Superior temporal gyrus (tissue), 1 donor: Measurements from ENCODE around the gene AHNAK.
A peak's percentile ranks its signal among the peaks of the same experiment; 100 is the strongest.
"Not testable (repeated sequence)": the region's sequence is repeated elsewhere in the genome, so short reads cannot be mapped to it uniquely, and the experiment has no call there.

Experiments used
- DNase-seq: peaks from one replicate; pipeline ENCODE4 v3.0.0-alpha.2; 2016; ENCODE audit errors: extremely low spot score

The AHNAK gene

DNA sequence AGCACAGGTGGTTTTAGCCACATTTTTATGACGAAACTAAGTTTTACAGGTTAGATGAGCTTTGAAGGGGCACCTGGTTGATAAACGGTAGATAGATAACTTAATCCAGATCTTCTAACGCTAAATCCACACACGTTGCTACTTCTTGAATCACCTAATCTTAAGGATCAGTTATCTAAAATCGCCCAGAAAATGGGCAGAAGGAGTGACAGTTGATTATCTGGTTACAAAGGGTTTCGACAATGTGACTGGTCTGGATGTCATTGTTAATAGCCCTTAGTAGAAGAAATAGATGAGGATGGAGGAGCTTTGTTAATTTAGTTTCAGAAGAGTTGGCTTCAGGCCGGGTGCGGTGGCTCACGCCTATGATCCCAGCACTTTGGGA lies 84.1 kb downstream of the AHNAK start:
- no peak for DNase-seq

DNA sequence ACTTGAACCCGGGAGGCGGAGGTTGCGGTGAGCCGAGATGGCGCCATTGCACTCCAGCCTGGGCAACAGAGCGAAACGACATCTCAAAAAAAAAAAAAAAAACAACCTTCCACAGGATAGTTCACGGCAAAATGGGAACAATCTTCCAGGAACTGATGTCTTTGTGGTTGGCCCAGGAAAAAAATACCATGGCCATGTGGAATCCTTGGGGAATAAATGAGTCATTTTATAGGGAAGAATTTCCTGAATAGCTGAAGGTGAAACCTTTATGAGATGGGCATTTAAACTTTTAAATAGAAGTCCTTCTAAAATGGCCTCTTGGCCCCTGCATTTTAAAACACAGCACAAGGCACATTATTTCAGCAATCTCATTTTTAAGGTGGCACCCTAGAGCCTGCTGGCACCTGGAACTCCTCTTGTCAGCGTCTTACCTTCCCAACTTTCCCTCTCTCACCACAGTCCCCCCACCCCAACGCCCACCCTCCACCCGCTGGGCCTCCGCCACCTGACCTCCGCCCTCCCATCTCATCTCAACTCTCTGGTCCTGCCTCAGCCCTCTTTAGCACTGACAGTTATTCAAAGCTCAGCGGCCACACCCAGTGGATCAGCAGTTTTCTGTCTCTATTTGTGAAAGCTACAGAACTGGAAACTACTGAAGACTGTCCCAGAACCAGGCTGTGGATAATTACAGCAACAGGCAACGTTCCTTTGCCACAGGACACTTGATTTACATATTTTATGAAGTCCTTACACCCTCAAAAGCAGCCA lies 84.7 kb downstream of the AHNAK start:
- DNase-seq = no peak

DNA sequence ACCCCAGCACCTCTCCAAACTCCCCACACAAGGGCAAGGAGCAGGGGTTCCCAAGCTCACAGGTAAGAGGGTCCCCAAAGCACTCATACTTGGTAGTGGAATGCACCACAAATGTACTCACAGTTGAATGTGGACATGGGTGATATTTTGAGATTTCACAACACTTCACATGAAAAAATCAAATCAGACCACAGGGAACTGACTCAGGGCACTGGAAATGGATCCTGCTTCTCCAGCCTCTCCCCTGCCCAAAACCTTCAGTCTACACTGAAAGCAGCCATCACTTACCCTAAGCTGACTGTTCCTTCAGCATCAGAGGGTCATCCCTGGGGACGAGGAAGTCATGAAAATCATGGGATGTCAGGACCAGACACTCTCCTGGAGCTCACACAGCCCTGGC lies 87.5 kb downstream of the AHNAK start:
- no peak for DNase-seq

DNA sequence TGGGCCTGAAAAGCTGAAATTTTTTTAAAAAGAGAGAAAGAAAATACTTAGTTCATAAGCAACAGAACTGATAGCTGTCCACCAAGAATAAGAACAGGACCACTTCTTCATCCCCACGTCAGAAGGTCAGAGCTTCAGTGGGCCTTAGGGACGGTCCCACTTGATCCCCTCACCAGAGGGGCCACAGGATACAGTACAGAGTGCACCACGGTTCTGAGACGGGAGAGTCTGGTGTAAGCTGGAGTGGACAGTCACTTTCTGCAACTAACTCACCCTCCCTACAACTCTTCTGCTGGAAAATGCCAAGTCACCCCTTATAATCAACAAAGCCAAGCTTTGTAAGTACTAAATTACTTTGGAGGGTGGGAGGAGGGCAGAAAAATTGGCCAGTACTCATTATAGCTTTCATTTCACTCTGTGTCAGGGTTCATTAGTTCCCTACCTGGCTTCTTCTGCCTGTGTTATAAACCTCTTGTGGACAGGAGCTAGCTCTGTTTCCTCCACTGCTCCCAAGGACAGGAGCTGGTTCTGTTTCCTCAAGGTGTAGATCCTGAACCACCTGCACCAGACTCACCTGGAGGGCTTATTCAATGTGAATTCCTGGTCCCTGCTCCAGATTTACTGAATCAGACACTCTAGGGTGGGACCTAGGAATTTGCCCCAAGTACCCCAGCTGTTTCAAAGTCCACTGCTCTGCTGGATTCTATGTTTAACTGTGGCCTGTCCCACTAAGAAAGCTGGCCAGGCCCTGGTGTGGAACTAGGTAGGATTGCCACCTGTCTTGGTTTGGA lies 88.2 kb downstream of the AHNAK start:
- DNase-seq = no peak

DNA sequence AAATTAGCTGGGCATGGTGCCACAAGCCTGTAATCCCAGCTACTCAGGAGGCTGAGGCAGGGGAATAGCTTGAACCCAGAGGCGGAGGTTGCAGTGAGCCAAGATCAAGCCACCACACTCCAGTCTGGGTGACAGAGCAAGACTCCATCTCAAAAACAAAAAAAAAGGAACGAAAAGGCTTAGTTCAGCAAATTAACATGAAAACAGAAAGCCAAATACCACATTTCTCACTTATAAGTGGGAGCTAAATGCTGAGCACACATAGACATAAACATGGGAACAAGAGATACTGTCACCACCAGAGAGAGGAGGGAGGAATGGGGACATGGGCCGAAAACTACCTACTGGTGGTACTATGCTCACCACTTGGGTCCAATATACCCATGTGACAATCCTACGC lies 89.1 kb downstream of the AHNAK start:
- DNase-seq = no peak

DNA sequence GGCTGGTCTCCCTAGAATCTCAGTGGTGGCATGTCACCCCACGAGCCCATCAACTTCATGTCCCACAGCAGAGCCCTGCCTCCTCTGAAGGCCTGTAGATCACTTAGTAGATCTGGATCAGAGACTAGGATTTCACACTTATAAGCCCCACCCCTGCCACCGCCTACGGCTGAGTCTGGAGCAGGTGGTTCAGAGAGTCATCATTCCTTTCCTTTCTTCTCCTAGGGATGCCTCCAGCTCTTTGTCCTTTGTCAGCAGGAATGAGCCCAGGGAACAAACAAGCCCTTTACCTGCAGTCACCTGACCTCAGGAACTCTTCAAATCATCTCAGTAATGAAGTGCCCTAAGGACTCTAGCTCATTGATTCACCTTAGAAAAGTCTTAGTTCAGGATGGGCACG lies 90.0 kb downstream of the AHNAK start:
- no peak for DNase-seq

DNA sequence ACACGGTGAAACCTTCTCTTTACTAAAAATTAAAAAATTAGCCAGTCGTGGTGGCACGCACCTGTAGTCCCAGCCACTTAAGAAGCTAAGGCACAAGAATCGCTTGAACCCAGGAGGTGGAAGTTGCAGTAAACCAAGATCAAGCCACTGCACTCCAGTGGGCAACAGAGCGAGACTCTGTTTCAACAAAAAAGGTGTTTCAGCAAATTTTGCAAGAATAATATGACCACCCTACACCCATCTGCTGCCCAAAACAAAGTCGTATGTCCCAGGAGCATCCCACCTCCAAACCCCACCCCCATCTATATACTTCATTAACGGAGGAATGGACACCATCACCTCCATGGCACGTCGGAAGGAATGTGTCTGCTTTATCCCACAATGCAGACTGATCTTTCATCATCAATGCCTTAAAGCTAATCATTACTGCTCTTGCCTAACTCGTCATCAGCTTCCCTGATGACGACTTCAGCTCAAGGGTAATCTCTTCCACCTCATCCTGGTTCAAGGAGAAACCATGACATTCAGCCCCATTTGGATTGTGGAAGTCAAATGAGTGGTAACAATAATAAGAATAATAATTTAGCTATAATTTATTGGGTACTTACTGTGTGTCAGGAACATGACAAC lies 93.7 kb downstream of the AHNAK start:
- DNase-seq = no peak

DNA sequence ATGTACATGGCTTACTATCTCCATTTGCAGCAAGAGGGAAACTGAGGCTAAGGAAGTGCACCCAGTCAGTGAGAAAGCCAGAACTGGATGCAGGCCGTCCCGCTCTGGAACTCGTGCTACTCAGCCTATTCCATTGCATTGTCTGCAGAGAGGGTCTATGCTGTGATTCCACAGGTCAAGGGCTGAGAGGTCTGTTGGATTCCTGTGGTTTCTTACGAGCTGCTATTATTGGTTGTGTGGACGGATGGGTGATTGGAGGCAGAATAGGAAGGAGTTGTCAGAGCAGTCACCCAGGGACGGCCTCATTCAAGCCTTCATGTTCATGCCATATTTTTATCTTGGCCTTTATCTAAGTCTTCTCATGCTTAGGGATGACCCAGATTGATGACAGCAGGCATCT lies 94.3 kb downstream of the AHNAK start:
- no peak for DNase-seq

DNA sequence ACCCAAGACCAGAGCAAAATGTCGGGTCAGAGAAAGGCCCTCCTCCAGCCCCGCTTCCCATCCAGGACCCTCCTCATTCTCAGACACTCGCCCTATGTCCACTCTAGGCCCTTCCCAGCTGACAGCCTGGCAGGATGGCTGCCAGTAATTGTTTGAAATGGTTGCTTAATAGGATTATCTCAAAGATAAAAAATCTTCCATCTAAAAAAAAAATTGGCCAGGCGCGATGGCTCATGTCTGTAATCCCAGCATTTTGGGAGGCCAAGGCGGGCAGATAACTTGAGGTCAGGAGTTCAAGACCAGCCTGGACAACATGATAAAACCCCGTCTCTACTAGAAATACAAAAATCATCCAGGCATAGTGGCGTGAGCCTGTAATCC lies 95.4 kb downstream of the AHNAK start:
- no peak for DNase-seq

DNA sequence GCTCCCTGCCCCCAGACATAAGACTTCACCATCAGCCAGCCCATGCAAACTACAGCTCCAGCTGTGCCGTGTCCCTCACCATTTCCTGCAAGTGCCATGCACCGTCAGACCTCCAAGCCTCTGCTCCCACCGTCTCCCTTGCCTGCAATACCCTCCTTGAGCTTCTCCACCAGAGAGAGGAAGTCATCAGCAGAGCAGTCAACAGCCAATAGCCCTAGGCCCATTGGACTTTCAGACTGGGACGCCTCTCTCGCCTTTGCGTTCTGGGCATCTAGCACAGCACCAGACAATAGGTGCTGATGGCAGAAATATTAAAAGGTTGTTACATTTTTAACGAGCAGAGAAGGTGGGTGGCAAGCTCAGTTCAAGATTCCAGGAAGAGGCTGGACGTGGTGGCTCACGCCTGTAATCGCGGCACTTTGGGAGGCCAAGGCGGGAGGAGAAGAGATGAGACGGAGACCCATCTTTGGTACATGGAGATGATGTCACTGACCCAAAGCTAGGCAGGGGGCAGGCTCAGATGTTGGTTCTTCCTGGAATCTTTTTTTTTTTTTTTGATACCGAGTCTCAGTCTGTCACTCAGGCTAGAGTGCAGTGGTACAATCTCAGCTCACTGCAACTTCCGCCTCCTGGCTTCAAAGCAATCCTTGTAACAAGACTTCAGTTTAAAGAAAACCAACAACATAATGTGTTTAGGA lies 95.9 kb downstream of the AHNAK start:
- no peak for DNase-seq

DNA sequence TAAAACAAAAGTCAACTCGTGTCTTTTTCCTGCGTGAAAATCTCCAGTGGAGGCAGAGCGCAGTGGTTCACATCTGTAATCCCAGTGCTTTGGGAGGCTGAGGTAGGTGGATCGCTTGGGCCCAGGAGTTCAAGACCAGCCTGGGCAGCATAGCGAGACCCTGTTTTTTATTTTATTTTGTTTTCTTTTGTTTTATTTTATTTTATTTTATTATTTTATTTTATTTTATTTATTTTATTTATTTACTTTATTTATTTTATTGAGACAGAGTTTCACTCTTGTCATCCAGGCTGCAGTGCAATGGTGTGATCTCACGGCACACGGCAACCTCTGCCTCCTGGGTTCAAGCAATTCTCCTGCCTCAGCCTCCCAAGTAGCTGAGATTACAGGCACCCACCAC lies 96.7 kb downstream of the AHNAK start:
- not testable (repeated sequence) for DNase-seq

DNA sequence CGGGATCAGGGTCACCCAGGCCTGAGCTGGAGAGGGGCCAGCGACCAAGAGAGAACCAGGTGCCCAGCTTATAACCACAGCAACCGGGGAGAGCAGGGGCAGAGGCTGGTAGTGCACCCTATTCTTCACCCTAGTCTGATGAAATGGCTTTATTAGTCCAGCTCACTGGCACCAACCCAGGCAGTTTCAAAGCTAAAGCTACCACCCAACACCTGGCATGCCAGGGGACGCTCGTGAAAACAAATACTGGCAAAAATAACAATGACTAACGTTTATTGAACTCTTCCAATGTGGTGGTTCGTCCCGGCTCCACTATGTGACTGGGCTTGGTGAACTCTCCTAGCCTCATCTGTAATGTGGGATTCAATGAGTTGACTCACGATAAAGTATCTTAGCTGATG lies 97.2 kb downstream of the AHNAK start:
- no peak for DNase-seq

DNA sequence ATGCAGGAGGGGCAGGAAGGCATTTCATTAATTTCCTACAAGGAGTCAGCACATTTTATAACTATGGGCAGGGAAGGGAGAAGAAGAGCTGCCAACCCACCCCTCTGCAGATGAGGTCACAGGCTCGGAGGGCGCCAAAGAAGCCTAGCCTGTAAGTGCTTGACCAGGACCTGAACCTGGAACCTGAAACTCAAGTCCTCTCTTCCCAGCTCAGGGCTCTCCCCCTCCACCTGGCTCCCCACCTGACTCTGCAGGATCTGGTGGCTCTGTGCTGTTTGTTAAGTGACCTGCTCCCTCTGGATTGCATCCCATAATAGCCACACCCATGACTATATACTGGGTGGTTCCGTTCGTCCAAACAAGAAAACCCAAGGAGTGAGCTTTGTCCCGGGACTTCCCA lies 100.5 kb downstream of the AHNAK start:
- no peak for DNase-seq

DNA sequence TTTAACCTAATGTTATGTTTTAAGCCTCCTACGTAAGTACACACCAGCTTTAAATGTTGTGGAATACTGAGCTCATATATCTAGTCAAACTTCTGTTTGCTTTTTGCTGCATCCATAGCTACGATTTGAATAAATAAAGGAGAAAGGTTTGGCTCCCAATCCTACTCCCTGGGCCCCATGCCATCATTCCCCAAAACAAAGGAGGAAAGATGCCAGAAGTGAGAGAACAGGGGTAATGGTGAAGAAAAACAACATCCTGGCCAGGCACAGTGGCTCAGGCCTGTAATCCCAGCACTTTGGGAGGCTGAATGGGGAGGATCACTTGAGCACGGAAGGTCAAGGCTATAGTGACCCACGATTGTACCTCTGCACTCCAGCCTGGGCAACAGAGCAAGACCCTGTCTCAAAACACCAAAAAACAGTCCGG lies 101.3 kb downstream of the AHNAK start:
- DNase-seq = no peak

DNA sequence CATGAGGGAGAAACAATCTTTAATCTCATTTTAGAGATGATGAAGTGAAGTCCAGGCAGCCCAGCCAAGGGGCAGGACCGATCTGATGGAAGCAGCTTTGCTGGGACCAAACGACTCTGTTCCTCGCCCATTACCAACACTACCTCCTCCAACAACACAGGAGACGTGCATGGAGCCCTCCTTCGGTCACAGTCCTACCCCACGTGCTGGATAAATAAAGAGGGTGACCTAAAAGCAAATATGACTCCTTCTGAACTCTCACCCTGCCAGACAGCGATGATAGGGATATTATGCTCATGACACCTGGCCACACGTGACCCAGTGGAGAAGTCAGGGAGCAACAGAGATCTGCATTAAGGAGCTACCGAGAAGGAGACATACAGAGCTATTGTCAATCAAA lies 101.8 kb downstream of the AHNAK start:
- DNase-seq = no peak

DNA sequence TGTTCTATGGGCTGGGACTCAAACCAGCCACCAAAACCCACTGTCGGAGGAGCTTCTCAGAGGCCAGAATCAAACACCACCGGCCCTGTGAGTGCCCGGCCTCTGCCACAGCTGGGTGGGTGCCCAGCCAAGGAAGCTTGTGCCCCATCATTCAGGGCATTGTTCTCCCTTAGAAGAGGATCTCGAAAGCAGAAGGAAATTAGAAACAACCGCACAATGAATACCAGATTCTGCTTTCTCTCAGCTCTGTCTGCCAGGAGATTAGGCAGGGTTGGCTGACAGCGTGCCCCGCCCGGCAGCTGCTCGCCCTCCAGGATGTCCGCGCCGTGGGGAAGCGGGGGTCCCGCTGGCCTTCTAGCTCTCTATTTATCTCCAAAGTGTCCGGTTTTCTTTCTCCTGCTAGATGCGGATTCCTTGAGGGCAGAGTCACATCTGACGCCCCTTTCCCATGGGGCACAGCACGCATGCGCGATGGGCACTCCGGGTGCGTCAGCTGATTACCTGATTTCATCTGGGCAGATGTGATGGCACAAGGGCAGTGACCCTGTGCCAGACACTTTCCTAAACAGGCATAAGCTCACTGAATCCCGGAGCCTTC lies 102.3 kb downstream of the AHNAK start:
- peak; percentile 82 for DNase-seq

DNA sequence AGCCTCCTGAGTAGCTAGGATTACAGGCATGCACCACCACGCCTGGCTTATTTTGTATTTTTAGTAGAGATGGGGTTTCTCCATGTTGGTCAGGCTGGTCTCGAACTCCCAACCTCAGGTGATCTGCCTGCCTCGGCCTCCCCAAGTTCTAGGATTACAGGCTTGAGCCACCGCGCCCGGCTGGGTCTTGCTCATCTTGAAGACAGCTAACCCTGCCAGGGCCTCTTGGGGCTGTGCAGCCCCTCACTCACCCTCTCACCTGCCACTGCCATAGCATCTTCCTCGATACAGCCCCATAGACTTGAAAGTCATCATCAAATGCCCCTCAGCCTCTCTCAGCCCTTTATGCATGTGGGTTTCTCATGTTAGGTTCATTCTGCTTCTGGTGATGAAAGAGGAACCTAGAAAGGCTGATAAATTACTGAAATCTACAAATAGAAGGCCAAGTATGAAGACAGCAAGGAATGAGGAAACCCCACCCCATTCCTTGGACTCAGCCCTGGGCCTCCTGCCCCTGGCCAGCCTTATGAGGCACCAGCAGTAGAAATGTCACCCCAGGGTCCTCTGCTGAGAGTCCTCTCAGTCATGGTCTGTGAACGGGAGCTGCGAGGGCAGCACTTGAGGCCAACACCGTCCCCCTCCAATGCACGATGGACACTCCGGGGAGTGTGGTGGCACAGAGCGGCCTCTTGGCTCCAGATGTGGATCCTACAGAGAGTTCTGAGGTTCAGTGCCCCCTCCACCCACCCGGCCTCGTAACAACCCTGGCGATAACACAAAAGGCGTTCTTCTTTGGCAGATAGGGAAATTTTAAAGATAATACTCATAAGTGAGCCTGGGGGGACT lies 103.0 kb downstream of the AHNAK start:
- no peak for DNase-seq

DNA sequence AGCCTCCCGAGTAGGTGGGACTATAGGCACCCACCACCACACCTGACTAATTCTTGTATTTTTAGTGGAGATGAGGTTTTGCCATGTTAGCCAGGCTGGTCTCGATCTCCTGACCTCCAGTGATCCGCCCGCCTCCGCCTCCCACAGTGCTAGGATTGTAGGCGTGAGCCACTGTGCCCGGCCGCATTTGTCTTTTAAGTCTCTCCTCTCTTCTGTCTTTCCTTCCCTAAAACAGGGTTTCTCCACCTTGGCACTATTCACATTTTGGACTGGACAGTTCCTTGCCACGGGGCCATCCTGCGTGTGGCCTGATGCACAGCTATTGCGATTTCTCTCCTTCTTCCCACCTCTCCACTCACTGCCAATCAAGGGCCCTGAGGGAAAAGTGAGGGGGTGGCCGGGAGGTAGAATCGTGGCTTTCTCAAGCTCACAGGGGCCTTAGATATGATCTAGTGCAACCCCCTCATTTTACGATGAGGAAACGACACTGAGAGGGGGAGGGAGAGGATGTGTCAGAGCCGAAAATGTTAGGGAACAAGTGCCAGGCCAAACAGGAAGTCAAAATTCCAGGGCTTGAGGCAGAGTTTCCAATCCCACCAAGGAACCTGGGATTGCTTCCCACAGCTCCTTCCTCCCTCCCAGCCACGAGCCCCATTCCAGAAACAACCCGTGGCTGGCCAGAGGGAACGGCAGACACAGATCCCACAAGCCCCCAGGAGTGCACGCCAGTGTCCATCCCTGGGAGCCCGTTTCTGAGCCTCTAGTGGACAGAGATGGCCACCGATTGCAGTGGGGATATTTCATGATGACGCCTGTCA lies 106.6 kb downstream of the AHNAK start:
- DNase-seq = no peak

DNA sequence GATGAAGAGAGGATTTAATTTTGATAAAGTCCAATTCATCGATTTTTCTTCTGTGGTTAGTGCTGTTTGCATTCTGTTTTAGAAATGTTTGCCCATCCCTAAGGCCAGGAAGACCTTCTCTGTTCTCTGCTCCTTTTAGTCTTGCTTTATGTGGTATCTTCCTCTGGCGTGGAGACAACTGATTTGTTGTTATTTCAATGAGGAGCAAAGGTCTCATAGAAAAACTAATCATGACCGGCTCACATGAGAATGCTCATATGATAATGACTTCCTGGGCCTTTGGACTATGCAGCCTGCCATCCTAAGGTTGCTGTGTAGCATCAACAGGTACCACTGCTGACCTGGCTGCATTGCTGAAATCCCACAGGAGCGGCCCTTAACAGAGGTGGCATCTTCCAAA lies 108.0 kb downstream of the AHNAK start:
- no peak for DNase-seq

DNA sequence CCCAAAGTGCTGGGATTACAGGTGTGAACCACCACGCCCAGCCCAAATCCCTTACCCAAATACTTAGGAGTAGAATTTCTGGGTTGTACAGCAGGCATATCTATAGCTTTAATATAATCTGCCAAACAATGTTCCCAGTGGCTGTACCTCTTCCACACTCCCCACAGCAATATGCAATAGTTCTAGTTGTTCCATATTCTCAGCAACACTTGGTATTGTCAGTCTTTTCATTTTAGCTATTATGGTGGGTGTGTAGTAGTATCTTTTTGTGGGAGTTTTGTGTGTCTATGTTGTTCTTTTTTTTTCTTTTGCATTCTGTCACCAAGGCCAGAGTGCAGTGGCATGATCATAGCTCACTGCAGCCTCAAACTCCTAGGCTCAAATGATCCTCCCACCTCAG lies 109.0 kb downstream of the AHNAK start:
- DNase-seq = no peak
